Liver (tissue), 9 donors: ENCODE measurements around the gene MAL. TPM values are rescaled to one million over a fixed set of nuclear protein-coding genes. Genes with fewer than 3 reads are reported as not detected.

ENCODE experiments used
- DNase-seq: peaks from one replicate; pipeline ENCODE4 v3.0.0-alpha.2; 2017; ENCODE audit warnings: low spot score
- H3K27ac ChIP-seq, 2 donors: one replicate each; pipeline ENCODE4 v1.7.0; 2013; ENCODE audit warnings: inconsistent platforms in 2 of 2, low read length in 2 of 2, control low read depth in 1 of 2, low read depth in 1 of 2, mild to moderate bottlenecking in 1 of 2
- H3K27me3 ChIP-seq, 4 donors: one replicate each; pipeline versions ENCODE4 v1.6.1 to v1.7.0; 2013; ENCODE audit warnings: low read length in 3 of 4, inconsistent platforms in 1 of 4, mild to moderate bottlenecking in 1 of 4, moderate library complexity in 1 of 4; ENCODE audit not compliant: control insufficient read depth in 4 of 4, insufficient read depth in 4 of 4
- H3K36me3 ChIP-seq, 4 donors: one replicate each; pipeline versions ENCODE4 v1.6.1 to v1.7.0; 2013; ENCODE audit warnings: low read length in 3 of 4, mild to moderate bottlenecking in 3 of 4, low read depth in 1 of 4, moderate library complexity in 1 of 4; ENCODE audit not compliant: control insufficient read depth in 4 of 4, insufficient read depth in 3 of 4
- H3K4me1 ChIP-seq, 4 donors: one replicate each; pipeline versions ENCODE4 v1.6.1 to v1.7.0; 2013; ENCODE audit warnings: low read length in 3 of 4, mild to moderate bottlenecking in 3 of 4, moderate library complexity in 1 of 4; ENCODE audit not compliant: control insufficient read depth in 4 of 4, insufficient read depth in 4 of 4
- H3K4me3 ChIP-seq, 3 donors: one replicate each; pipeline versions ENCODE4 v1.6.1 to v1.7.0; 2013; ENCODE audit warnings: low read length in 3 of 3, control low read depth in 1 of 3, low read depth in 1 of 3, mild to moderate bottlenecking in 1 of 3
- H3K9ac ChIP-seq, 2 donors: one replicate each; pipeline ENCODE4 v1.7.0; 2013; ENCODE audit warnings: low read length in 2 of 2, mild to moderate bottlenecking in 2 of 2, moderate library complexity in 2 of 2, control low read depth in 1 of 2, low read depth in 1 of 2
- H3K9me3 ChIP-seq, 4 donors: one replicate each; pipeline versions ENCODE4 v1.6.1 to v1.7.0; 2013; ENCODE audit warnings: low read length in 3 of 4; ENCODE audit not compliant: control insufficient read depth in 4 of 4
- ATF3 ChIP-seq: IDR thresholded peaks from 2 replicates; pipeline ENCODE4 v1.6.1; 2016; ENCODE audit warnings: antibody characterized with exemption
- CTCF ChIP-seq: fragments of 150-350 bp; IDR thresholded peaks from 2 replicates; pipeline ENCODE4 v1.5.1; 2017; ENCODE audit warnings: improper control_type of control experiment, low read depth, low read length; ENCODE audit not compliant: missing input control
- EGR1 ChIP-seq, 2 donors: IDR thresholded peaks; 2 replicates each; pipeline ENCODE4 v1.6.1; 2016 to 2018; ENCODE audit warnings: antibody characterized with exemption in 2 of 2, low read depth in 2 of 2
- FOXA1 ChIP-seq: IDR thresholded peaks from 2 replicates; pipeline ENCODE4 v1.6.1; 2016; ENCODE audit warnings: antibody characterized with exemption
- FOXA2 ChIP-seq: IDR thresholded peaks from 2 replicates; pipeline ENCODE4 v1.6.1; 2016; ENCODE audit warnings: antibody characterized with exemption
- GABPA ChIP-seq, 2 donors: IDR thresholded peaks in 1 of 2; conservative IDR thresholded peaks in 1 of 2; 2 replicates each; pipeline ENCODE4 v1.6.1; 2016; ENCODE audit warnings: antibody characterized with exemption in 2 of 2, mild to moderate bottlenecking in 1 of 2, moderate library complexity in 1 of 2
- HNF4A ChIP-seq, 2 donors: conservative IDR thresholded peaks; 2 replicates each; pipeline ENCODE4 v1.6.1; 2016; ENCODE audit warnings: antibody characterized with exemption in 2 of 2, mild to moderate bottlenecking in 2 of 2
- HNF4G ChIP-seq: IDR thresholded peaks from 2 replicates; pipeline ENCODE4 v1.6.1; 2016; ENCODE audit warnings: antibody characterized with exemption
- JUND ChIP-seq, 2 donors: IDR thresholded peaks; 2 replicates each; pipeline ENCODE4 v1.6.1; 2016; ENCODE audit warnings: antibody characterized with exemption in 2 of 2
- MAX ChIP-seq: IDR thresholded peaks from 2 replicates; pipeline ENCODE4 v1.6.1; 2016; ENCODE audit warnings: antibody characterized with exemption
- NR2F2 ChIP-seq: IDR thresholded peaks from 2 replicates; pipeline ENCODE4 v1.6.1; 2016; ENCODE audit warnings: antibody characterized with exemption
- RAD21 ChIP-seq, 2 donors: IDR thresholded peaks; 2 replicates each; pipeline ENCODE4 v1.6.1; 2016; ENCODE audit warnings: antibody characterized with exemption in 2 of 2, mild to moderate bottlenecking in 2 of 2
- REST ChIP-seq: IDR thresholded peaks from 2 replicates; pipeline ENCODE4 v1.6.1; 2016; ENCODE audit warnings: antibody characterized with exemption, mild to moderate bottlenecking
- RXRA ChIP-seq, 2 donors: IDR thresholded peaks; 2 replicates each; pipeline ENCODE4 v1.6.1; 2017 to 2018; ENCODE audit warnings: antibody characterized with exemption in 2 of 2, mild to moderate bottlenecking in 1 of 2
- SP1 ChIP-seq: IDR thresholded peaks from 2 replicates; pipeline ENCODE4 v1.6.1; 2018; ENCODE audit warnings: antibody characterized with exemption, mild to moderate bottlenecking
- TAF1 ChIP-seq: conservative IDR thresholded peaks from 2 replicates; pipeline ENCODE4 v1.6.1; 2016; ENCODE audit warnings: antibody characterized with exemption, mild to moderate bottlenecking
- YY1 ChIP-seq: IDR thresholded peaks from 2 replicates; pipeline ENCODE4 v1.6.1; 2016; ENCODE audit warnings: antibody characterized with exemption, mild to moderate bottlenecking
- ZBTB33 ChIP-seq: IDR thresholded peaks from 2 replicates; pipeline ENCODE4 v1.6.1; 2016; ENCODE audit warnings: antibody characterized with exemption
- WGBS: extraction: QIAGEN DNeasy Blood & Tissue Kit; methylation state at CpG from one replicate; pipeline ENCODE4 v1.1.7; 2013; 5-methylcytosine and 5-hydroxymethylcytosine counted together
- polyA plus RNA-seq, 2 donors: library from polyadenylated mRNA; stranded (reverse) in 1 of 2; unstranded in 1 of 2; fragments of 200-250 nt in 1 of 2; fragments of >200 nt in 1 of 2; fragmentation: Nextera tagmentation in 1 of 2; extraction: Ambion mirVana in 1 of 2; gene quantifications; one replicate each; pipeline versions ENCODE4 v1.2.1 to v1.2.3, GENCODE V29; 2013 to 2015
- total RNA-seq, 2 donors: library from RNA; depleted of rRNA; stranded (reverse); fragments of >200 nt; gene quantifications; one replicate each; pipeline ENCODE4 v1.2.3, GENCODE V29; 2014
- donor health status: healthy.
- donor health status: healthy.
- donor health status: healthy.
- donor health status: healthy.
- donor health status: healthy.

MAL gene
- total and polyA plus RNA-seq, 4 donors: 0.51 TPM; not detected in 3

- DNase-seq: no peak
- 87% methylated on average over 9 of the region's 9 CpGs for WGBS
- Histone ChIP-seq H3K9me3 (no peaks in the 10 kb centered on the region), H3K4me3 (no peak overlapping the region), H3K27ac (no peak overlapping the region), H3K9ac (no peak overlapping the region), H3K36me3 (no peaks in the 10 kb centered on the region), H3K27me3 (peaks cover 2 to 8% (median 4%) of the 10 kb centered on the region in 4 donors), H3K4me1 (peaks cover 0 to 3% (median 0%) of the 10 kb centered on the region in 4 donors)
- TF ChIP-seq MAX (no peak), ATF3 (no peak), CTCF (no peak), RXRA (IDR thresholded peaks at IDR 0.05) (no peak), FOXA1 (no peak), HNF4G (no peak), ZBTB33 (no peak), SP1 (no peak), RAD21 (IDR thresholded peaks at IDR 0.05) (no peak), NR2F2 (no peak), HNF4A (conservative IDR thresholded peaks at IDR 0.05) (no peak), FOXA2 (no peak), JUND (IDR thresholded peaks at IDR 0.05) (no peak), REST (no peak), YY1 (no peak)
Measured at GRCh38 chr2:95020275-95021022, 5.1 kb upstream of the MAL start.

GRCh38 chr2:95021023-95021416, 4.5 kb upstream of the MAL start:
- H3K4me3 ChIP-seq: no peak overlapping the region
- peaks cover 2 to 8% (median 4%) of the 10 kb centered on the region in 4 donors for H3K27me3 ChIP-seq
- no peak for DNase-seq
- H3K9ac ChIP-seq: no peak overlapping the region
- no peaks in the 10 kb centered on the region for H3K36me3 ChIP-seq
- H3K27ac ChIP-seq: no peak overlapping the region
- no peaks in the 10 kb centered on the region for H3K9me3 ChIP-seq
- H3K4me1 ChIP-seq: peaks cover 0 to 8% (median 3%) of the 10 kb centered on the region in 4 donors
- 83% methylated on average over 5 of the region's 5 CpGs for WGBS
- TF ChIP-seq RXRA (IDR thresholded peaks at IDR 0.05) (no peak), FOXA1 (no peak), ATF3 (no peak), RAD21 (IDR thresholded peaks at IDR 0.05) (no peak), GABPA (IDR thresholded peaks at IDR 0.05 in 1 of 2, conservative IDR thresholded peaks at IDR 0.05 in 1 of 2) (no peak), REST (no peak), SP1 (no peak), FOXA2 (no peak), TAF1 (no peak), MAX (no peak), NR2F2 (no peak), HNF4G (no peak), JUND (IDR thresholded peaks at IDR 0.05) (no peak), YY1 (no peak), EGR1 (IDR thresholded peaks at IDR 0.05; ENCODE audit: low read depth in 2 of 2) (no peak), HNF4A (conservative IDR thresholded peaks at IDR 0.05) (no peak)
